IMR-90 (cell line): ENCODE measurements around the gene GALNT4.

Experiments used
- BHLHE40 ChIP-seq: fragments of 150-350 bp; IDR thresholded peaks from 2 replicates; pipeline ENCODE4 v1.6.1; 2016; ENCODE audit warnings: mild to moderate bottlenecking, low read depth, low read length
- CEBPB ChIP-seq: IDR thresholded peaks from 2 replicates; pipeline ENCODE4 v1.6.1; 2012; ENCODE audit warnings: low read depth, low read length, improper control_type of control experiment
- FOS ChIP-seq: fragments of 150-350 bp; IDR thresholded peaks from 2 replicates; pipeline ENCODE4 v1.6.1; 2016; ENCODE audit warnings: low read depth, low read length
- MXI1 ChIP-seq: IDR thresholded peaks from 2 replicates; pipeline ENCODE4 v1.6.1; 2012; ENCODE audit warnings: low read depth, mild to moderate bottlenecking, low read length, moderate library complexity, borderline replicate concordance
- POLR2A ChIP-seq: IDR thresholded peaks from 2 replicates; pipeline ENCODE4 v1.6.1; 2012; ENCODE audit warnings: mild to moderate bottlenecking, low read depth, low read length
- RAD21 ChIP-seq: IDR thresholded peaks from 2 replicates; pipeline ENCODE4 v1.6.1; 2012; ENCODE audit warnings: low read length, improper control_type of control experiment
- TF ChIP-seq, protein P1 (sequence below): conservative IDR thresholded peaks from 2 replicates; pipeline ENCODE4 v1.5.1; 2012; ENCODE audit warnings: mild to moderate bottlenecking, low read depth, low read length, improper control_type of control experiment
- TF ChIP-seq, protein P2 (sequence below): fragments of 150-350 bp; IDR thresholded peaks from 2 replicates; pipeline ENCODE4 v1.6.1; 2016; ENCODE audit warnings: low read depth, mild to moderate bottlenecking, low read length, moderate library complexity, borderline replicate concordance

DNA sequence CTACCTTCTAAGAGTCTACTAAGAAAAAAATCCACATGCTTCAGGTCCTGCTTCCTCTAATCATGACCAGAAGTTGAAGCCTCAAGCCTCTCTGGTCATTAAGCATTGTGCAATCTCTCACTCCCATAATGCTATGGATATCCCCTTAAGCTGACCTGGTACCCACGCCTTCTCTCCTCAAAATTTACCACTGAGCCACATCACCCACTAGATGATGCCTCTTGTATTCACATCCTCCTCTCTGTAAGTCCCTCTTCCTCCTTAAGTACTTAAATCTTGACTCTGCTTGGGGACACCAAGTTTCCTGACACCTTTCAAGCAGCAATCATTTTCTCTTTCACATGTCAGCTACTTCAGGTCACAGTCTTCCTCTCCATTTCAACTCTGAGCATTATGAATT is 9.8 kb downstream of the GALNT4 start:
- TF ChIP-seq, protein P1, sequence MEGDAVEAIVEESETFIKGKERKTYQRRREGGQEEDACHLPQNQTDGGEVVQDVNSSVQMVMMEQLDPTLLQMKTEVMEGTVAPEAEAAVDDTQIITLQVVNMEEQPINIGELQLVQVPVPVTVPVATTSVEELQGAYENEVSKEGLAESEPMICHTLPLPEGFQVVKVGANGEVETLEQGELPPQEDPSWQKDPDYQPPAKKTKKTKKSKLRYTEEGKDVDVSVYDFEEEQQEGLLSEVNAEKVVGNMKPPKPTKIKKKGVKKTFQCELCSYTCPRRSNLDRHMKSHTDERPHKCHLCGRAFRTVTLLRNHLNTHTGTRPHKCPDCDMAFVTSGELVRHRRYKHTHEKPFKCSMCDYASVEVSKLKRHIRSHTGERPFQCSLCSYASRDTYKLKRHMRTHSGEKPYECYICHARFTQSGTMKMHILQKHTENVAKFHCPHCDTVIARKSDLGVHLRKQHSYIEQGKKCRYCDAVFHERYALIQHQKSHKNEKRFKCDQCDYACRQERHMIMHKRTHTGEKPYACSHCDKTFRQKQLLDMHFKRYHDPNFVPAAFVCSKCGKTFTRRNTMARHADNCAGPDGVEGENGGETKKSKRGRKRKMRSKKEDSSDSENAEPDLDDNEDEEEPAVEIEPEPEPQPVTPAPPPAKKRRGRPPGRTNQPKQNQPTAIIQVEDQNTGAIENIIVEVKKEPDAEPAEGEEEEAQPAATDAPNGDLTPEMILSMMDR, result no peak
- TF ChIP-seq, protein P2, sequence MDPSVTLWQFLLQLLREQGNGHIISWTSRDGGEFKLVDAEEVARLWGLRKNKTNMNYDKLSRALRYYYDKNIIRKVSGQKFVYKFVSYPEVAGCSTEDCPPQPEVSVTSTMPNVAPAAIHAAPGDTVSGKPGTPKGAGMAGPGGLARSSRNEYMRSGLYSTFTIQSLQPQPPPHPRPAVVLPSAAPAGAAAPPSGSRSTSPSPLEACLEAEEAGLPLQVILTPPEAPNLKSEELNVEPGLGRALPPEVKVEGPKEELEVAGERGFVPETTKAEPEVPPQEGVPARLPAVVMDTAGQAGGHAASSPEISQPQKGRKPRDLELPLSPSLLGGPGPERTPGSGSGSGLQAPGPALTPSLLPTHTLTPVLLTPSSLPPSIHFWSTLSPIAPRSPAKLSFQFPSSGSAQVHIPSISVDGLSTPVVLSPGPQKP, result no peak
- TF ChIP-seq POLR2A (no peak), RAD21 (no peak), FOS (no peak), MXI1 (no peak), CEBPB (peak; percentile 48), BHLHE40 (no peak)
